T-helper 1 cell treated with Interleukin-12 subunit alpha and Interleukin-12 subunit beta and Interleukin-4 antibody, amounts not matched to agents 30 μg/mL and 1 μg/mL, for 36 hours (primary cell): ENCODE measurements around the gene DENND2A.
"Not testable (repeated sequence)": the region's sequence is repeated elsewhere in the genome, so short reads cannot be mapped to it uniquely, and the experiment has no call there.

Experiments used
- H3K27ac Mint-ChIP-seq: one replicate; pipeline ENCODE4 v1.8.0; 2021; ENCODE audit warnings: mild to moderate bottlenecking, mixed read lengths
- H3K27me3 Mint-ChIP-seq: one replicate; pipeline ENCODE4 v1.8.0; 2021; ENCODE audit warnings: low read depth, mixed read lengths
- H3K36me3 Mint-ChIP-seq: one replicate; pipeline ENCODE4 v1.8.0; 2021; ENCODE audit warnings: low read depth, mixed read lengths
- H3K4me1 Mint-ChIP-seq: one replicate; pipeline ENCODE4 v1.8.0; 2021; ENCODE audit warnings: low read depth, mixed read lengths
- H3K4me3 Mint-ChIP-seq: one replicate; pipeline ENCODE4 v1.8.0; 2021; ENCODE audit warnings: mild to moderate bottlenecking, moderate library complexity, mixed read lengths
- H3K9me3 Mint-ChIP-seq: one replicate; pipeline ENCODE4 v1.8.0; 2021; ENCODE audit warnings: mixed read lengths

DENND2A gene

GRCh38 chr7:140662938-140663337 lies 22.3 kb upstream of the DENND2A start:
- peaks cover 60% of the 10 kb centered on the region for H3K27me3 Mint-ChIP-seq
- H3K4me1 Mint-ChIP-seq, H3K4me3 Mint-ChIP-seq, H3K9me3 Mint-ChIP-seq, H3K36me3 Mint-ChIP-seq, H3K27ac Mint-ChIP-seq: not testable (repeated sequence)

GRCh38 chr7:140661124-140661523 lies 20.5 kb upstream of the DENND2A start:
- peaks cover 65% of the 10 kb centered on the region for H3K27me3 Mint-ChIP-seq
- H3K4me1 Mint-ChIP-seq: peaks cover 6% of the 10 kb centered on the region
- no peak overlapping the region for H3K27ac Mint-ChIP-seq
- no peaks in the 10 kb centered on the region for H3K36me3 Mint-ChIP-seq
- H3K4me3 Mint-ChIP-seq: no peak overlapping the region
- no peaks in the 10 kb centered on the region for H3K9me3 Mint-ChIP-seq

GRCh38 chr7:140659856-140660255 lies 19.2 kb upstream of the DENND2A start:
- Mint-ChIP-seq H3K4me3 (no peak overlapping the region), H3K9me3 (no peaks in the 10 kb centered on the region), H3K36me3 (no peaks in the 10 kb centered on the region), H3K4me1 (peaks cover 11% of the 10 kb centered on the region), H3K27me3 (peaks cover 62% of the 10 kb centered on the region), H3K27ac (no peak overlapping the region)

GRCh38 chr7:140657891-140658290 lies 17.3 kb upstream of the DENND2A start:
- Mint-ChIP-seq H3K9me3 (no peaks in the 10 kb centered on the region), H3K27me3 (peaks cover 56% of the 10 kb centered on the region)

GRCh38 chr7:140656548-140657515 lies 16.2 kb upstream of the DENND2A start:
- Mint-ChIP-seq H3K4me1 (peaks cover 16% of the 10 kb centered on the region), H3K9me3 (no peaks in the 10 kb centered on the region), H3K27ac (no peak overlapping the region), H3K4me3 (peak overlapping the region; percentile 74), H3K36me3 (no peaks in the 10 kb centered on the region), H3K27me3 (peaks cover 57% of the 10 kb centered on the region)

More at GRCh38 chr7:140657891-140658290, 17.3 kb upstream of the DENND2A start:
- H3K4me3 Mint-ChIP-seq: no peak overlapping the region
- no peaks in the 10 kb centered on the region for H3K36me3 Mint-ChIP-seq
- peaks cover 16% of the 10 kb centered on the region for H3K4me1 Mint-ChIP-seq
- no peak overlapping the region for H3K27ac Mint-ChIP-seq

GRCh38 chr7:140655511-140656408 lies 15.1 kb upstream of the DENND2A start:
- Mint-ChIP-seq H3K27ac (no peak overlapping the region), H3K9me3 (no peaks in the 10 kb centered on the region), H3K4me1 (peaks cover 16% of the 10 kb centered on the region), H3K27me3 (peaks cover 56% of the 10 kb centered on the region), H3K36me3 (no peaks in the 10 kb centered on the region), H3K4me3 (peak overlapping the region; percentile 32)

- Mint-ChIP-seq H3K4me3 (no peak overlapping the region), H3K36me3 (no peaks in the 10 kb centered on the region), H3K27me3 (peaks cover 51% of the 10 kb centered on the region), H3K9me3 (no peaks in the 10 kb centered on the region), H3K27ac (no peak overlapping the region), H3K4me1 (peaks cover 16% of the 10 kb centered on the region)
Observed at GRCh38 chr7:140654661-140655060, 14.0 kb upstream of the DENND2A start.

GRCh38 chr7:140654109-140654387 lies 13.4 kb upstream of the DENND2A start:
- Mint-ChIP-seq H3K27me3 (peaks cover 49% of the 10 kb centered on the region), H3K36me3 (no peaks in the 10 kb centered on the region), H3K27ac (no peak overlapping the region), H3K4me1 (peaks cover 16% of the 10 kb centered on the region), H3K4me3 (no peak overlapping the region), H3K9me3 (no peaks in the 10 kb centered on the region)

- Mint-ChIP-seq H3K27ac (no peak overlapping the region), H3K4me1 (peaks cover 16% of the 10 kb centered on the region), H3K9me3 (no peaks in the 10 kb centered on the region), H3K36me3 (no peaks in the 10 kb centered on the region), H3K27me3 (peaks cover 49% of the 10 kb centered on the region), H3K4me3 (no peak overlapping the region)
Observed at GRCh38 chr7:140653319-140654108, 12.9 kb upstream of the DENND2A start.

GRCh38 chr7:140650367-140650766 lies 9.8 kb upstream of the DENND2A start:
- H3K27ac Mint-ChIP-seq: no peak overlapping the region
- H3K9me3 Mint-ChIP-seq: no peaks in the 10 kb centered on the region
- H3K36me3 Mint-ChIP-seq: no peaks in the 10 kb centered on the region
- H3K4me1 Mint-ChIP-seq: peaks cover 4% of the 10 kb centered on the region
- H3K4me3 Mint-ChIP-seq: no peak overlapping the region
- peaks cover 33% of the 10 kb centered on the region for H3K27me3 Mint-ChIP-seq

- Mint-ChIP-seq H3K4me1 (peaks cover 4% of the 10 kb centered on the region), H3K4me3 (no peak overlapping the region), H3K27me3 (peaks cover 29% of the 10 kb centered on the region), H3K9me3 (no peaks in the 10 kb centered on the region), H3K36me3 (no peaks in the 10 kb centered on the region), H3K27ac (no peak overlapping the region)
Observed at GRCh38 chr7:140649556-140650205, 9.1 kb upstream of the DENND2A start.

GRCh38 chr7:140646931-140647647 lies 6.5 kb upstream of the DENND2A start:
- peaks cover 41% of the 10 kb centered on the region for H3K27me3 Mint-ChIP-seq
- H3K36me3 Mint-ChIP-seq: no peaks in the 10 kb centered on the region
- no peaks in the 10 kb centered on the region for H3K9me3 Mint-ChIP-seq
- H3K4me1 Mint-ChIP-seq: no peaks in the 10 kb centered on the region
- no peak overlapping the region for H3K27ac Mint-ChIP-seq
- H3K4me3 Mint-ChIP-seq: no peak overlapping the region

- Mint-ChIP-seq H3K36me3 (no peaks in the 10 kb centered on the region), H3K4me1 (peaks cover 2% of the 10 kb centered on the region), H3K9me3 (no peaks in the 10 kb centered on the region), H3K27me3 (peaks cover 47% of the 10 kb centered on the region), H3K27ac (no peak overlapping the region), H3K4me3 (no peak overlapping the region)
Observed at GRCh38 chr7:140645166-140645900, 4.7 kb upstream of the DENND2A start.
